ENCODE measurements around the gene ANKMY2.
A peak's percentile ranks its signal among the peaks of the same experiment; 100 is the strongest.

GRCh38 chr7:16634271-16634738 lies 11.2 kb downstream of the ANKMY2 start:
- no peak for TF ChIP-seq CTCF (IDR thresholded peaks at IDR 0.05)
- no peak for TF ChIP-seq POLR2A (IDR thresholded peaks at IDR 0.05)
- TF ChIP-seq POLR2AphosphoS5 (IDR thresholded peaks at IDR 0.05) = peak in 1 of 3 donors; percentile 19

All from suprapubic skin (tissue), 4 donors.